Measurements from ENCODE around the gene CXCL12.

GRCh38 chr10:44388641-44389040 is 3.7 kb upstream of the CXCL12 start:
- no peak for TF ChIP-seq POLR2A (IDR thresholded peaks at IDR 0.05)
- TF ChIP-seq, protein P1, sequence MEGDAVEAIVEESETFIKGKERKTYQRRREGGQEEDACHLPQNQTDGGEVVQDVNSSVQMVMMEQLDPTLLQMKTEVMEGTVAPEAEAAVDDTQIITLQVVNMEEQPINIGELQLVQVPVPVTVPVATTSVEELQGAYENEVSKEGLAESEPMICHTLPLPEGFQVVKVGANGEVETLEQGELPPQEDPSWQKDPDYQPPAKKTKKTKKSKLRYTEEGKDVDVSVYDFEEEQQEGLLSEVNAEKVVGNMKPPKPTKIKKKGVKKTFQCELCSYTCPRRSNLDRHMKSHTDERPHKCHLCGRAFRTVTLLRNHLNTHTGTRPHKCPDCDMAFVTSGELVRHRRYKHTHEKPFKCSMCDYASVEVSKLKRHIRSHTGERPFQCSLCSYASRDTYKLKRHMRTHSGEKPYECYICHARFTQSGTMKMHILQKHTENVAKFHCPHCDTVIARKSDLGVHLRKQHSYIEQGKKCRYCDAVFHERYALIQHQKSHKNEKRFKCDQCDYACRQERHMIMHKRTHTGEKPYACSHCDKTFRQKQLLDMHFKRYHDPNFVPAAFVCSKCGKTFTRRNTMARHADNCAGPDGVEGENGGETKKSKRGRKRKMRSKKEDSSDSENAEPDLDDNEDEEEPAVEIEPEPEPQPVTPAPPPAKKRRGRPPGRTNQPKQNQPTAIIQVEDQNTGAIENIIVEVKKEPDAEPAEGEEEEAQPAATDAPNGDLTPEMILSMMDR (IDR thresholded peaks at IDR 0.05), result no peak

Data from esophagus squamous epithelium (tissue), 4 donors.